GM12865 (cell line): Measurements from ENCODE around the gene ZNF512B.

ENCODE experiments used
- DNase-seq: peaks from one replicate; pipeline ENCODE4 v3.0.0; 2010; ENCODE audit warnings: low read depth
- H3K4me3 ChIP-seq: 2 replicates; pipeline ENCODE4 v1.5.1; 2011; ENCODE audit warnings: mild to moderate bottlenecking, low read depth, low read length, control low read depth
- TF ChIP-seq, protein P1 (sequence below): IDR thresholded peaks from 2 replicates; pipeline ENCODE4 v1.5.1; 2011; ENCODE audit warnings: low read length, control low read depth, low read depth, inconsistent platforms; ENCODE audit not compliant: insufficient read depth; ENCODE audit errors: missing control alignments

ZNF512B gene

GRCh38 chr20:63969838-63970713, at the start of gene ZNF512B:
TSS of gene ZNF512B (minus strand) at chr20:63969930. CDS start at chr20:63967950, 1,980 bp downstream.
- peak within 1 kb of the TSS; percentile 83 for H3K4me3 ChIP-seq
- peak; percentile 81 for DNase-seq
- TF ChIP-seq, protein P1, sequence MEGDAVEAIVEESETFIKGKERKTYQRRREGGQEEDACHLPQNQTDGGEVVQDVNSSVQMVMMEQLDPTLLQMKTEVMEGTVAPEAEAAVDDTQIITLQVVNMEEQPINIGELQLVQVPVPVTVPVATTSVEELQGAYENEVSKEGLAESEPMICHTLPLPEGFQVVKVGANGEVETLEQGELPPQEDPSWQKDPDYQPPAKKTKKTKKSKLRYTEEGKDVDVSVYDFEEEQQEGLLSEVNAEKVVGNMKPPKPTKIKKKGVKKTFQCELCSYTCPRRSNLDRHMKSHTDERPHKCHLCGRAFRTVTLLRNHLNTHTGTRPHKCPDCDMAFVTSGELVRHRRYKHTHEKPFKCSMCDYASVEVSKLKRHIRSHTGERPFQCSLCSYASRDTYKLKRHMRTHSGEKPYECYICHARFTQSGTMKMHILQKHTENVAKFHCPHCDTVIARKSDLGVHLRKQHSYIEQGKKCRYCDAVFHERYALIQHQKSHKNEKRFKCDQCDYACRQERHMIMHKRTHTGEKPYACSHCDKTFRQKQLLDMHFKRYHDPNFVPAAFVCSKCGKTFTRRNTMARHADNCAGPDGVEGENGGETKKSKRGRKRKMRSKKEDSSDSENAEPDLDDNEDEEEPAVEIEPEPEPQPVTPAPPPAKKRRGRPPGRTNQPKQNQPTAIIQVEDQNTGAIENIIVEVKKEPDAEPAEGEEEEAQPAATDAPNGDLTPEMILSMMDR: no peak

- no peak overlapping the region for H3K4me3 ChIP-seq
- TF ChIP-seq, protein P1: no peak
- no peak for DNase-seq
Measured at GRCh38 chr20:64015635-64016034, 45.9 kb upstream of the ZNF512B start.

- peak; percentile 66 for DNase-seq
- H3K4me3 ChIP-seq: peak overlapping the region; percentile 36
Measured at GRCh38 chr20:64012385-64013154, 42.8 kb upstream of the ZNF512B start.

- DNase-seq: peak; percentile 80
- H3K4me3 ChIP-seq: peak overlapping the region; percentile 10
- TF ChIP-seq, protein P1: no peak
Measured at GRCh38 chr20:64011366-64011779, 41.6 kb upstream of the ZNF512B start.

DNA sequence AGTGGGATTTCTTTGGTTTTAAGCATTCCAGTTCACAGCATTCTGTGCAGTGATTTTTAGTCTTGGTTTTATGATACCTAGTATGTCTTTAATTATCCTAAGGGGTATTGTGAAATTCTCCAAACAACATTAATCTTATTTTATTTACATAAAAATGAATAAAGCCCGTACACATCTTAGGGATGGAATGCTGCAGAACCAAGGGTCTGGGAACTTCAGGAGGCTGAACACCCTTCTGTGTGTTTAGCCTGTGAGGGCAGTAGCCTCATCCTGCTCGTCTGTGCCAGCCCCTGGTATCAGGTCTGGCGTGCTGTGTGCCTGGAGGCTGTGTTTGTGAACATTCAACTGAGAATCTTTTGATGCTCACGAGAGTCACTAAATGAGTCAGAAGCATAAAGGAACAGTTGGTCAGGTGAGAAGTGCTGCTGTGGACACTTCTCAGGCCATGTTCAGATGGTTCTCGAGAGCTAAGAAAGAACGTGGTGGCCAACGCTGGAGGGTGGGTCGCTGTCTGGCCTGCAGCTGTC, 41.0 kb upstream of the ZNF512B start:
- H3K4me3 ChIP-seq: peak overlapping the region; percentile 10
- TF ChIP-seq, protein P1: no peak
- peak; percentile 88 for DNase-seq

- H3K4me3 ChIP-seq: peak overlapping the region; percentile 3
- DNase-seq: peak; percentile 42
- TF ChIP-seq, protein P1: no peak
Measured at GRCh38 chr20:64009811-64010387, 40.2 kb upstream of the ZNF512B start.

GRCh38 chr20:64006902-64007301, 37.2 kb upstream of the ZNF512B start:
- DNase-seq: peak; percentile 51
- no peak overlapping the region for H3K4me3 ChIP-seq
- TF ChIP-seq, protein P1: no peak
